Fibroblast of the conjunctiva (primary cell): Measurements from ENCODE around the gene ZNF644.
"Not testable (repeated sequence)": the region's sequence is repeated elsewhere in the genome, so short reads cannot be mapped to it uniquely, and the experiment has no call there.

Experiments used
- DNase-seq: peaks from one replicate; pipeline ENCODE4 v3.0.0-alpha.2; 2010; ENCODE audit warnings: low read depth

ZNF644 gene

DNA sequence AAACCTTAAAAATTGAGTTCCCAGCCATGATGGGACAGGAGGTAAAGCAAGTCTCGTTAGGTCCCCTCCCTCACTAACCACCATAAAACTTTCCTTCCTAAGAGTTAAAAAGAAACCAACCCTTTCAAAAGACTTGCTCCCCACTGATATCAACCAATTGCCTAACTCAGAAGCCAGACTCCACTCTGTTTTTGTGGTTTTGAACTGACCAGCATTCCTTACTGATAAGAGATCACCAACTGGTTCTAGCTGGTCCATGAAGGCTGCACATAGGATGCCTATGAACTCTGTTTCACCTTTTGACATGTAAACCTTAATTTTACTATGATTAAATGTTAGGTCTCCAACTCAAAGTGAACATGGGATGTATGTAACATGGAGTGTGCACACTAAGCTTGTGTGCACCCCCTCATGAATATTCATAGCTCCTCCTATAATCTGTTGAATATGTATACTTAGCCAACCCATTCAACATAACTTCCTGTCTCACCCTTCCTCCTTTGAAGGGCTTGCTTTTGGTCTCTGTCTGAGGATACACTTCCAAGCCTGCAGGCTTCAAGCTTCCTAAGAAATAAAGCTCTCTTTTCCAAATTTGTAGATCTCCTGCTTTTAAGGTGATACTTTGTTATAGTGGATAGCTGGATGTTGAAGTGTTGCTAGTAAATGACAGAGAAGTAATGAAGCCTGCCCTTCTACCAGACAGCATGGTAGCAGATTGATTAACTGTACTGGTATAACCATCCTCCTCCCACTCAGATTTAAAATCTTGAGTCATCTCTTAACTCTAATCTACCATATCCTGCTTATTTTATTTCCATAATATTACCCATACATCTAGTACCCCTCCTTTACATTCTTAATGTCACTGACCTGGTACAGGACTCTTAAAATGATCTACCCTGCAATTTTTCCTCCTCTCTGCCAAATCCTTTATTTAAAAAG is 95.6 kb downstream of the ZNF644 start:
- no peak for DNase-seq

DNA sequence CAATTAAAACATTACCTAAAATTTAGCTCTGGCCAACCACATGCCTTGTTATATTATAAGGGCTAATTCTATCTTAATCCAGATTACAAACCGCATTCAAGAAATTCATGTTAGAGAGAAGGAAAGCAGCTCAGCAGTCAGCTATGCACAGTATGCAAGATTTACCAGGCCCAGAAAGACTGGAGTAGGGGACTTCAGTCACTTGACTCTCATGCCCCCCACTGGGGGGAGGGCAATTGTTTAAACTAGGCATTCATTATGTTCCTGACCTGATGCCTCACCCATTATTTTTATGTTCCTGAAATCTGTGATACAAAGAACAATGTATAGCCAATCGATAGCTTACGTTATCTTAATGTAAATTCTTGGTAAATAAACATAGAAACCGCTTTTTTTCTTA is 96.9 kb downstream of the ZNF644 start:
- no peak for DNase-seq

DNA sequence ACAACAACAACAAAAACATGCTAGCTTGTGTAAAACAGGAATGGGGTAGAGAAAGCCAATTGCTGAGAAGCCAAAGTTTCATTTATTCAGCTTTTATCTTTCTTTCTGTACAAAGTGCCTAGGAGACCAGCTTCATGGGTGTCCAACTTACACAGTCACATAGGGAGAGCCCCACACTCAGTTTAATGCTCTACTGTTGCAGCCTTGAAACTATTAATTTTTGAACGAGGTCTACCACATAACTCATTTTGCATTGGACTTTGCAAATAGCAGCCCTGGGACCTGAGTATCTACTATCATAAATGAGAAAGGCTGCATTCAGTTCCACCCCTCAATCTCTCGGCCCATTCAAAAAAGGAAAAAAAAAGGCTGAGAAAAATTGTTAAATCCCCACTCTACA is 98.8 kb downstream of the ZNF644 start:
- DNase-seq: no peak

DNA sequence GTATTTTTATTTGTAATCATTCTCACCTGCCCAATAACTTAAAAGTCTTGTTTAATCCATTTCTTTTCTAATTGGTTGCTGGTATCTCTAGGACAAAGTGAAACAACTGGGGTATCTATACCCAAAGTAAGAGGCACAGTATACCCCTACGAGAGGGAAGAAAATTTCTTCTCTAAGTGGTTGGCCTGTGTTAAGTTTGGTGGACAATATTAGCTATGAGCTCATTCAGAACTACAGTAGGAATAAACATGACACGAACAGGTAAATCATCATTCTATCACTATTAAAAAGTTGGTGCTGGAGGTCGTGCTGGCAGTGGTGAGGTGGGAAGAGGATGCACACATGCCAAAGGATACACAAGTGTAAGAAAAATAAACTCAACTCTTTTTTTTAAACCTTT is 99.6 kb downstream of the ZNF644 start:
- no peak for DNase-seq

DNA sequence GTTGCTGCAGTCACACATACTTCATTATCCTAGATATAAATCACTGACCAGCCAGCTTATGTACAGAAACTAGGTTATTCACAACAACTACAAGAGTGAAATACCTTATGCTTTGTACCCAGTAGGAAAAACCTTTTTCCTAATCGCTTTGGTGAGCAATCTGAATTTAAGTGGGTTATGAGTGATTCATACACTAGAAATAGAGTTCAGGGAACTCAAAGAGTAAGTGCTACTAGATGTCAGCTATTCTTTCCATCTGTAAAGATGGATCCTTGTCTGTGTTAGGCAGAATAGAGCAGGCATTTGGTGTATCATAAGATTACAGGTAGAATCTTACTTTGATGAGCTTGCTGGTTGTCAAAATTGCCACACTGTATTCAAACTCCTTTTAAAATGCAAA is 101.9 kb downstream of the ZNF644 start:
- no peak for DNase-seq

DNA sequence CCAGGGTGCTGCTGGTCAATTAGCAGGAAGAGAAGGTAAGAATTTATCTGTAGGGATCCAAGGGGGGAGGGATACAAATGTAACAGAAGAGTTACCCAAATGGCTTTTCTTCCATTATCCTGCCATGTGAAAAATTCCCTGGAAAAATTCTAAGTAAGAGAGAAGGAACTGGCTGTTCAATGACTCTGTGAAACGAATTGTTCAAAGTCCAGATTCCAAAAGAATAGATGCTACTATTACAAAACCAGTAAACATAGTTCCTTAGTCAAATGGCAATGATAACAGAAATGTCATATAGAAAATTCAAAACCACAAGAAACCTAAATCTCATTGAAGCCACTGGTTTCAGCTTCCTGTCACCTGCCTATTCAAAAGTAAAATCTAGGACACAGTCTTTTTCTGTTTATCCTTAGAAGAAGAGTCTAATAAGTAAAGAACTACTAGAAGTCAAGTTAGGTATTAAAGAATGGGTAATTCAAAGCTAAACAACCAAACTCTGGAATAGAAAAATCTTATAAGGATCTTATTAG is 102.6 kb downstream of the ZNF644 start:
- DNase-seq: no peak

DNA sequence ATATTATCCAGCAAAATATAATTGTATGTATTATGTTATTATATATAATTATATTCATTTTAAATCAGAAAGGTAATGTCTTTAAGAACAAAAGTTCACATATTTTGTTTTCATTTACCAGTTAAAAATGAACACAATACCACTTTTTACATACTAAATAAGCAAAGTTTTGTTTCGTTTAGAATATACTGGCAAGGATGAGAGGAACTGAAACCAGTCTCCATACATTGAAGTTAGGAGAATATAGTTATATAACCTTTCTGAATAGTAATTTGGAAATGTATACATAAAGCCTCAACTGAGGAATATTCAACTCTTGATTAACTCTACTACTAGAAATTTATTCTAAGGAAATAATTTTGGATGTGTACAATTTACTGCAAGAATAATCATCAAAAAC is 110.5 kb downstream of the ZNF644 start:
- DNase-seq: no peak

DNA sequence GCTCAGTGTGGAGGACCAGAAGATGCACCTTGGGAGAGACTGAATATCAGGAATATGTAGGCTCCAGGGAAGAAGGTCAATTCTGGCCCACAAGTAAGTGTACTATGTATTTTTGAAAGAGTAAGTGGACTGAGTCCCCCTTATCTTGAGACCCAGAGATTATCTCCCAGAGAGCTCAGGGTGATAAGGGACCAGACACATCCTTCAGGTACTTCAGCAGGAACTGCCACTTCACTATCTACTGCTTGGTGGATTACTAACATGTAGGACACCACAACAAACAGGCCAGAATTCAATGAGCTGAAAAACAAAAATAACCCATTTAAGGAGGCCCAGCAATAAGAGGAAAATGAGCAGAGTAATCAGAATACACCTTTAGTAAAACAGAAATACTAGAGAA is 119.2 kb downstream of the ZNF644 start:
- no peak for DNase-seq

DNA sequence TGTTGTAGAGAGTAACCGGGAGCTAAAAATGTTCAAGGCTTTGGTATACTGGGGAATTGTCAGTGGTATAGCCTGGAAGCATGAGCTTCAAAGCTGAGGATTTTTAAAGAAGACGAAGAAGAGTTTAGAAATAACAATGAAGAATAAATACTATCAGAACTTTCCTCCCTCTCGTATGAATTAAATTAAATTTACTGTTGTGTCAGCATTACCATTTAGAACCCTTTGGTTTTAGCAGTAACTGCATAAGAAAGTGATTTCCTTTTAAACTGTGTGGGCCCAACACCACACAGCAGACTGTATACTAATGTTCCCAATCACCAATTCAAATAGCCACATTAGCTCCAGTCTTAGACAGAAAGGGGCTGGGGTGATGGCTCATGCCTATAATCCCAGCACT is 122.6 kb downstream of the ZNF644 start:
- no peak for DNase-seq

DNA sequence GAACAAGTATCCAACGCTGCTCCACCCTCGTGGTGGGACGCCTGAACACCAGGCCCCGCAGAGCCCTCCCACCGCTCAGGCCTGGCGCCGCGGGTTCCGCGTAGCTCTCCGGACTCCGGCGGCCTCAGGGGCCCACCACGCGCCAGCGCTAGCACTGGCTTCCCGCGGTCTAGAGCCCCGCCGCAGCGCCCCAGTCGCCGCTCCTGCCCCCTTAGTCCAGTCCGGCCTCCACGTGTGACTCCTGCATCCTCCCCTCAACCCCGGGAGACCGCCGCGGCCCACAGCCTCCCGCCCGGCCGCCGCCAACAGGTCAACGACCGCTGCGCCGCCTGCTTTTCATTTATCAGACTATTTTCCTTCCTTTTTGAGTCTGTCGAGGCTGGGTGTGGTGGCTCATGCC is 128.2 kb downstream of the ZNF644 start:
- DNase-seq: not testable (repeated sequence)

DNA sequence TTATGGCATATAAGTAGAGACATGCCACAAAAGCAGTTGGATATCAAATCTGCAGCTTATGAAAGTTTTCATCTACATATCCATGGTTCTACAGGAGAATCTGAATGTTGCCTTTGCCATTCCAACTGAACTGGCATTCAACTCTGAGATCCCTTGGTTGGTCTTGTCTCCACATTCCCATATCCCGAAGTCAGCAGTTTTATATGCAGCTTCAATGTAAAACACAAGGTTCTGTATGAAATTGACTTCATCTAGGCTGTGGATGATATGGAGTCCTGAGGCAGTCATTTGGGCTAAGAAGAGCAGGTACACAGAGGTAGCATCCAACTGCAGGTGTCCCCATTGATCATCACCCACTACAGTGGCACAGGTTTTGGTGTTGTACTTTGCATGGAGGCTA is 129.0 kb downstream of the ZNF644 start:
- not testable (repeated sequence) for DNase-seq

DNA sequence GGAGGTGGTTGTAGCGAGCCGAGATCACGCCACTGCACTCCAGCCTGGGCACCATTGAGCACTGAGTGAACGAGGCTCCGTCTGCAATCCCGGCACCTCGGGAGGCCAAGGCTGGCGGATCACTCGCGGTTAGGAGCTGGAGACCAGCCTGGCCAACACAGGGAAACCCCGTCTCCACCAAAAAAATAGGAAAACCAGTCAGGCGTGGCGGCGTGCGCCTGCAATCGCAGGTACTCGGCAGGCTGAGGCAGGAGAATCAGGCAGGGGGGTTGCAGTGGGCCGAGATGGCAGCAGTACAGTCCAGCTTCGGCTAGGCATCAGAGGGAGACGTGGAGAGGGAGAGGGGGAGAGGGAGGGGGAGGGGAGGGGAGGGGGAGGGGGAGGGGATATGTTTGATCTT is 129.6 kb downstream of the ZNF644 start:
- not testable (repeated sequence) for DNase-seq

DNA sequence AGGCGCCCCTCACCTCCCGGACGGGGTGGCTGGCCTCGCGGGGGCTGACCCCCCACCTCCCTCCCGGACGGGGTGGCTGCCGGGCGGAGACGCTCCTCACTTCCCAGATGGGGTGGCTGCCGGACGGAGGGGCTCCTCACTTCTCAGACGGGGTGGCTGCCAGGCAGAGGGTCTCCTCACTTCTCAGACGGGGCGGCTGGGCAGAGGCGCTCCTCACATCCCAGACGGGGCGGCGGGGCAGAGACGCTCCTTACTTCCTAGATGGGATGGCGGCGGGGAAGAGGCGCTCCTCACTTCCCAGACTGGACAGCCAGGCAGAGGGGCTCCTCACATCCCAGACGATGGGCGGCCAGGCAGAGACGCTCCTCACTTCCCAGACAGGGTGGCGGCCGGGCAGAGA is 130.1 kb downstream of the ZNF644 start:
- DNase-seq: not testable (repeated sequence)

DNA sequence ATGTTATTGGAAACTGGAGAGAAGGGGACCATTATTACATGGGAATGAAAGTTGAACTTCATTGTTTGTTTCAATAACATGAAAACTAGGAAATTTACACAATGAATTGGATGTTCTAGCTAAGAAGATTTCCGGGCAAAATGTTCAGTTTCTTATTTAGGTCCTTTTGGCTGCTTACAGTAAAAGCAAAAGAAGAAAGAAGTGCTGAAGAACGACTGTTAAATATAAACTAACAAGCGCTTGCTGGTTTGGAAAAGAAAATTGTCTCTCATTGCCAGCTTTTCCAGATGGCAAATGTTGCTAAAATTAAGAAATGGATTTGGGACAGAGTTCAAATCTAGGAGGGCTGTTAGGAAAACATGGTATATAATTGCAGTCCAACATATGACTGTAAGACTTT is 139.6 kb downstream of the ZNF644 start:
- no peak for DNase-seq

DNA sequence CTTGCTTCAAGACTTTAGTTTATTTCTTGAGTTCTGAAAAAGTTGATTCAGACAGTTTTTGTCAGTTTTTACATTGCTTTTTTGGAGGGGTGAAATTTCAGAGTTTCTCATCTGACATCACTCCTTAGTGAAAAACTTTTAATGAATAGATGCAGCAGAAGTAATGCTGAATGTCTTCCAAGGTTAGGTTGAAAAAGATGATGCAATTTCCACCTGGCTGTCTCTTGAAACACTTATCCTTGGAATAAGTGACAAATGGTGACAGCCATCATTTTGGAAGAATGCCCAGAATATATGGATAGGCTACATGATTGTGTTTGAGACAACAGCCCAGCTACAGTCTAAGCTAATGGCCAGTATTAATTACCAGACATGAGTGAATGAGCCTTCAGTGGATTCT is 140.8 kb downstream of the ZNF644 start:
- no peak for DNase-seq

DNA sequence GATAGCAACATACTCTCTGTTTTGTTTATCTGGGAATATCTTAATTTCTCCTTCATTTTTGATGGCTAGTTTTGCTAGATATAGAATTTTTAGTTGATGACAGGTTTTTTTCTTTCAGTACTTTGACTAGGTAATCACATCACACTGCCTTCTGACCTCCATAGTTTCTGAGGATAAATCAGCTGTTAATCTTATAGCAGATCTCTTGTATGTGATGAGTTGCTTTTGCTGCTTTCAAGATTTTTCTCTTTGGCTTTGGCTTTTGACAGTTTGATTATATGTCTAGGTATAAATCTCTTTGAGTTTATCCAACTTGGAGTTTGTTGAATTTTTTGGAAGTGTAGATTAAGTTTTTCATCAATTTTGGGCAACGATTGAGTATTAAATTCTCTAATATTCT is 142.6 kb downstream of the ZNF644 start:
- no peak for DNase-seq

DNA sequence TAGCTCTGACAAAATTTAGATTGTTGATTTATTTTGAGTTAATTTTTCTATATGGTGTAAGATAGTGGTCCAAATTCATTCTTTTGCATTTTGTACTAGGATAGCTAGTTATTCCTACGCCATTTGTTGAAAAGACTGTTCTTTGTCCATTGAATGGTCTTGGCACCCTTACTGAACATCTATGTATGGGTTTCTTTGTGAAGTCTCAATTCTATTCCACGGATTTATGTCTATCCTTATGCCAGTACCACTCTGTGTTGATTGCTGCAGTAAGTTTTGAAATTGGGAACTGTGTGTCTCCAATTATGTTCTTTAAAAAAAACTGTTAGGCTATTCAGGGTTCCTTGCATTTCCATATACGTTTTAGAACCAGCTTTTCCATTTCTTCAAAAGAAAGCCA is 145.7 kb downstream of the ZNF644 start:
- DNase-seq: no peak
